WTC11 (cell line): ENCODE results near the gene KSR2. TPM values are rescaled to one million over a fixed set of nuclear protein-coding genes. Genes with fewer than 3 reads are reported as not detected.

ENCODE experiments used
- ATAC-seq: fragments of 200-7000 bp; cut with Tn5 transposase; 2 replicates; pipeline ENCODE4 v1.10.0; 2021; ENCODE audit warnings: mild to moderate bottlenecking, moderate library complexity
- CTCF ChIA-PET: fragments of 300-600 bp; sonication (Branson Sonifier 250); formaldehyde crosslinking; loops from one replicate; lab custom pipeline; 2021; ENCODE audit warnings: antibody characterized with exemption; lab: Charles Lee
- POLR2A ChIA-PET: fragments of 350-600 bp; sonication (Branson Sonifier 250); formaldehyde crosslinking; loops from one replicate; lab custom pipeline; 2021; ENCODE audit warnings: antibody characterized with exemption; lab: Charles Lee
- DNase-seq: peaks from one replicate; pipeline ENCODE4 v3.0.0; 2021; ENCODE audit warnings: low spot score
- H3K27ac Mint-ChIP-seq: 2 replicates; pipeline ENCODE4 v1.8.0; 2021; ENCODE audit warnings: mixed read lengths
- H3K27me3 Mint-ChIP-seq: 2 replicates; pipeline ENCODE4 v1.8.0; 2021; ENCODE audit warnings: low read depth, mild to moderate bottlenecking, moderate library complexity, mixed read lengths
- H3K36me3 Mint-ChIP-seq: 2 replicates; pipeline ENCODE4 v1.8.0; 2021; ENCODE audit warnings: mixed read lengths
- H3K4me1 Mint-ChIP-seq: 2 replicates; pipeline ENCODE4 v1.8.0; 2022; ENCODE audit warnings: mixed read lengths
- H3K4me3 Mint-ChIP-seq: 2 replicates; pipeline ENCODE4 v1.8.0; 2021; ENCODE audit warnings: mild to moderate bottlenecking, moderate library complexity, mixed read lengths
- H3K9me3 Mint-ChIP-seq: 2 replicates; pipeline ENCODE4 v1.8.0; 2021; ENCODE audit warnings: mixed read lengths
- ATF1 ChIP-seq: sonication (generic); formaldehyde crosslinking; IDR thresholded peaks from 2 replicates; pipeline ENCODE4 v1.8.1; 2023; ENCODE audit warnings: mild to moderate bottlenecking, moderate library complexity, missing genetic modification reagents
- EMX1 ChIP-seq: fragments of 250-450 bp; sonication (Bioruptor Pico); IDR thresholded peaks from 2 replicates; pipeline ENCODE4 v1.8.0; 2021; ENCODE audit warnings: mild to moderate bottlenecking
- ESRRA ChIP-seq: sonication (generic); formaldehyde crosslinking; IDR thresholded peaks from 2 replicates; pipeline ENCODE4 v1.8.1; 2022; ENCODE audit warnings: mild to moderate bottlenecking, missing genetic modification reagents, borderline replicate concordance
- HMGA2 ChIP-seq: fragments of 250-450 bp; sonication (Bioruptor Pico); IDR thresholded peaks from 2 replicates; pipeline ENCODE4 v1.4.0; 2021; ENCODE audit warnings: mild to moderate bottlenecking, moderate library complexity
- JAZF1 ChIP-seq: fragments of 250-450 bp; sonication (Bioruptor Pico); IDR thresholded peaks from 2 replicates; pipeline ENCODE4 v1.9.0; 2021; ENCODE audit warnings: moderate library complexity, mild to moderate bottlenecking, inconsistent platforms
- MXD4 ChIP-seq: fragments of 250-450 bp; sonication (Bioruptor Pico); IDR thresholded peaks from 2 replicates; pipeline ENCODE4 v1.8.0; 2021; ENCODE audit warnings: mild to moderate bottlenecking, moderate library complexity, borderline replicate concordance
- SMAD3 ChIP-seq: sonication (generic); formaldehyde crosslinking; IDR thresholded peaks from 2 replicates; pipeline ENCODE4 v1.8.0; 2022; ENCODE audit warnings: missing genetic modification reagents, mild to moderate bottlenecking, borderline replicate concordance
- SOX15 ChIP-seq: fragments of 250-450 bp; sonication (Bioruptor Pico); IDR thresholded peaks from 2 replicates; pipeline ENCODE4 v1.9.0; 2021; ENCODE audit warnings: mild to moderate bottlenecking
- SP1 ChIP-seq: sonication (generic); formaldehyde crosslinking; conservative IDR thresholded peaks from 2 replicates; pipeline ENCODE4 v1.8.1; 2022; ENCODE audit warnings: missing genetic modification reagents
- TP53 ChIP-seq: sonication (generic); formaldehyde crosslinking; IDR thresholded peaks from 2 replicates; pipeline ENCODE4 v1.8.1; 2023; ENCODE audit warnings: mild to moderate bottlenecking, missing genetic modification reagents
- ZNF219 ChIP-seq: sonication (generic); formaldehyde crosslinking; IDR thresholded peaks from 2 replicates; pipeline ENCODE4 v1.8.0; 2023; ENCODE audit warnings: missing genetic modification reagents, mild to moderate bottlenecking, borderline replicate concordance
- ZNF263 ChIP-seq: sonication (generic); formaldehyde crosslinking; IDR thresholded peaks from 2 replicates; pipeline ENCODE4 v1.8.1; 2022; ENCODE audit warnings: low read depth, mild to moderate bottlenecking, moderate library complexity, missing genetic modification reagents
- ZNF423 ChIP-seq: fragments of 250-450 bp; sonication (Bioruptor Pico); IDR thresholded peaks from 2 replicates; pipeline ENCODE4 v2.1.2; 2022; ENCODE audit warnings: mild to moderate bottlenecking, moderate library complexity
- ZNF671 ChIP-seq: fragments of 250-450 bp; sonication (Bioruptor Pico); IDR thresholded peaks from 2 replicates; pipeline ENCODE4 v1.8.0; 2021; ENCODE audit warnings: mild to moderate bottlenecking
- total RNA-seq: library from RNA; stranded (reverse); gene quantifications from 3 replicates; pipeline ENCODE4 v1.2.3, GENCODE V29; 2021
- TF ChIP-seq, protein P1 (sequence below): sonication (generic); formaldehyde crosslinking; IDR thresholded peaks from 2 replicates; pipeline ENCODE4 v1.8.1; 2023; ENCODE audit warnings: mild to moderate bottlenecking, moderate library complexity, missing genetic modification reagents
- TF ChIP-seq, protein P2 (sequence below): sonication (generic); formaldehyde crosslinking; IDR thresholded peaks from 2 replicates; pipeline ENCODE4 v1.8.1; 2023; ENCODE audit warnings: mild to moderate bottlenecking, missing genetic modification reagents
- TF ChIP-seq, protein P3 (sequence below): fragments of 250-450 bp; sonication (Bioruptor Pico); IDR thresholded peaks from 2 replicates; pipeline ENCODE4 v2.1.2; 2022; ENCODE audit warnings: mild to moderate bottlenecking, moderate library complexity
- TF ChIP-seq, protein P4 (sequence below): fragments of 250-450 bp; sonication (Bioruptor Pico); IDR thresholded peaks from 2 replicates; pipeline ENCODE4 v1.9.0; 2021; ENCODE audit warnings: mild to moderate bottlenecking
- TF ChIP-seq, protein P5 (sequence below): sonication (generic); formaldehyde crosslinking; IDR thresholded peaks from 2 replicates; pipeline ENCODE4 v1.8.0; 2022; ENCODE audit warnings: mild to moderate bottlenecking, missing genetic modification reagents
- TF ChIP-seq, protein P6 (sequence below): sonication (generic); formaldehyde crosslinking; IDR thresholded peaks from 2 replicates; pipeline ENCODE4 v1.8.1; 2022; ENCODE audit warnings: mild to moderate bottlenecking, missing genetic modification reagents, moderate library complexity, borderline replicate concordance
- TF ChIP-seq, protein P7 (sequence below): sonication (generic); formaldehyde crosslinking; IDR thresholded peaks from 2 replicates; pipeline ENCODE4 v1.8.0; 2022; ENCODE audit warnings: mild to moderate bottlenecking, missing genetic modification reagents
- TF ChIP-seq, protein P8 (sequence below): sonication (generic); formaldehyde crosslinking; IDR thresholded peaks from 2 replicates; pipeline ENCODE4 v1.8.1; 2023; ENCODE audit warnings: mild to moderate bottlenecking, missing genetic modification reagents
- TF ChIP-seq, protein P9 (sequence below): fragments of 250-450 bp; sonication (Bioruptor Pico); IDR thresholded peaks from 2 replicates; pipeline ENCODE4 v1.9.0; 2021; ENCODE audit warnings: mild to moderate bottlenecking

The KSR2 gene
- total RNA-seq, 1 experiment from 2014 or later, result 2.4 TPM

DNA sequence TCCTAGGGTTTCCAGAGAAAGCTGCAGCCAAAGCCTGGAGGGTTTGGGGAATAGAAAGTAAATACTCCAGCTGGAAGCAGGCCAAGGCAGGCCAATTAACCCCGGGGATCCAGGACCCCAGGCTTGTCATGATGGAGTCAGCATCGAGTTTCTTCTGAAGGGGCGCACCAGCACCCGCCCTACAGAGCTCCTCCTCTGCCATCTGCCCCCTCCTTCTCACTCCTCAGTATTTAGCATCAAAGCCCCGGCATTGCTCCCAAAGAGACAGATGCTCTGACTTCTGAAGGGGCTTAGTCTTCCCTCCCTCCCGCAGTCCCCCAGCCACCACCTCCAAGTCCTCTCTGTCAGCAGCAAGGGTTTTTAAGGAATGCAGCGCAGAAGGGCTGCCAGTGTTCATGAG is 322.3 kb downstream of the KSR2 start:
- CTCF ChIA-PET, result interaction anchor here (1.0 to 1.4 kb wide), 3 partner anchors 25 to 204 kb away, joined by 3 to 7 read pairs (median 6); no protein-coding TSS in a partner anchor
- Mint-ChIP-seq H3K4me3 (no peak overlapping the region), H3K36me3 (peaks cover 5% of the 10 kb centered on the region), H3K27me3 (no peaks in the 10 kb centered on the region), H3K9me3 (peaks cover 23% of the 10 kb centered on the region), H3K27ac (0 out of 2 replicates have a peak overlapping the region, but pooled peaks have one; percentile 13), H3K4me1 (peaks cover 9% of the 10 kb centered on the region)
- TF ChIP-seq ESRRA (no peak), SP1 (CRISPR knock-in tag) (no peak), SMAD3 (no peak), HMGA2 (CRISPR knock-in tag) (no peak), ZNF671 (no peak), MXD4 (CRISPR knock-in tag) (no peak), ZNF219 (CRISPR knock-in tag) (no peak), JAZF1 (CRISPR knock-in tag) (no peak), TP53 (CRISPR knock-in tag) (no peak), ATF1 (no peak), ZNF423 (no peak)
- TF ChIP-seq, protein P1, sequence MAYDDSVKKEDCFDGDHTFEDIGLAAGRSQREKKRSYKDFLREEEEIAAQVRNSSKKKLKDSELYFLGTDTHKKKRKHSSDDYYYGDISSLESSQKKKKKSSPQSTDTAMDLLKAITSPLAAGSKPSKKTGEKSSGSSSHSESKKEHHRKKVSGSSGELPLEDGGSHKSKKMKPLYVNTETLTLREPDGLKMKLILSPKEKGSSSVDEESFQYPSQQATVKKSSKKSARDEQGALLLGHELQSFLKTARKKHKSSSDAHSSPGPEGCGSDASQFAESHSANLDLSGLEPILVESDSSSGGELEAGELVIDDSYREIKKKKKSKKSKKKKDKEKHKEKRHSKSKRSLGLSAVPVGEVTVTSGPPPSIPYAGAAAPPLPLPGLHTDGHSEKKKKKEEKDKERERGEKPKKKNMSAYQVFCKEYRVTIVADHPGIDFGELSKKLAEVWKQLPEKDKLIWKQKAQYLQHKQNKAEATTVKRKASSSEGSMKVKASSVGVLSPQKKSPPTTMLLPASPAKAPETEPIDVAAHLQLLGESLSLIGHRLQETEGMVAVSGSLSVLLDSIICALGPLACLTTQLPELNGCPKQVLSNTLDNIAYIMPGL, result no peak
- TF ChIP-seq, protein P2, sequence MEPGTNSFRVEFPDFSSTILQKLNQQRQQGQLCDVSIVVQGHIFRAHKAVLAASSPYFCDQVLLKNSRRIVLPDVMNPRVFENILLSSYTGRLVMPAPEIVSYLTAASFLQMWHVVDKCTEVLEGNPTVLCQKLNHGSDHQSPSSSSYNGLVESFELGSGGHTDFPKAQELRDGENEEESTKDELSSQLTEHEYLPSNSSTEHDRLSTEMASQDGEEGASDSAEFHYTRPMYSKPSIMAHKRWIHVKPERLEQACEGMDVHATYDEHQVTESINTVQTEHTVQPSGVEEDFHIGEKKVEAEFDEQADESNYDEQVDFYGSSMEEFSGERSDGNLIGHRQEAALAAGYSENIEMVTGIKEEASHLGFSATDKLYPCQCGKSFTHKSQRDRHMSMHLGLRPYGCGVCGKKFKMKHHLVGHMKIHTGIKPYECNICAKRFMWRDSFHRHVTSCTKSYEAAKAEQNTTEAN (CRISPR knock-in tag), result no peak
- TF ChIP-seq, protein P3, sequence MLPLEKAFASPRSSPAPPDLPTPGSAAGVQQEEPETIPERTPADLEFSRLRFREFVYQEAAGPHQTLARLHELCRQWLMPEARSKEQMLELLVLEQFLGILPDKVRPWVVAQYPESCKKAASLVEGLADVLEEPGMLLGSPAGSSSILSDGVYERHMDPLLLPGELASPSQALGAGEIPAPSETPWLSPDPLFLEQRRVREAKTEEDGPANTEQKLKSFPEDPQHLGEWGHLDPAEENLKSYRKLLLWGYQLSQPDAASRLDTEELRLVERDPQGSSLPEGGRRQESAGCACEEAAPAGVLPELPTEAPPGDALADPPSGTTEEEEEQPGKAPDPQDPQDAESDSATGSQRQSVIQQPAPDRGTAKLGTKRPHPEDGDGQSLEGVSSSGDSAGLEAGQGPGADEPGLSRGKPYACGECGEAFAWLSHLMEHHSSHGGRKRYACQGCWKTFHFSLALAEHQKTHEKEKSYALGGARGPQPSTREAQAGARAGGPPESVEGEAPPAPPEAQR, result no peak
- TF ChIP-seq, protein P4, sequence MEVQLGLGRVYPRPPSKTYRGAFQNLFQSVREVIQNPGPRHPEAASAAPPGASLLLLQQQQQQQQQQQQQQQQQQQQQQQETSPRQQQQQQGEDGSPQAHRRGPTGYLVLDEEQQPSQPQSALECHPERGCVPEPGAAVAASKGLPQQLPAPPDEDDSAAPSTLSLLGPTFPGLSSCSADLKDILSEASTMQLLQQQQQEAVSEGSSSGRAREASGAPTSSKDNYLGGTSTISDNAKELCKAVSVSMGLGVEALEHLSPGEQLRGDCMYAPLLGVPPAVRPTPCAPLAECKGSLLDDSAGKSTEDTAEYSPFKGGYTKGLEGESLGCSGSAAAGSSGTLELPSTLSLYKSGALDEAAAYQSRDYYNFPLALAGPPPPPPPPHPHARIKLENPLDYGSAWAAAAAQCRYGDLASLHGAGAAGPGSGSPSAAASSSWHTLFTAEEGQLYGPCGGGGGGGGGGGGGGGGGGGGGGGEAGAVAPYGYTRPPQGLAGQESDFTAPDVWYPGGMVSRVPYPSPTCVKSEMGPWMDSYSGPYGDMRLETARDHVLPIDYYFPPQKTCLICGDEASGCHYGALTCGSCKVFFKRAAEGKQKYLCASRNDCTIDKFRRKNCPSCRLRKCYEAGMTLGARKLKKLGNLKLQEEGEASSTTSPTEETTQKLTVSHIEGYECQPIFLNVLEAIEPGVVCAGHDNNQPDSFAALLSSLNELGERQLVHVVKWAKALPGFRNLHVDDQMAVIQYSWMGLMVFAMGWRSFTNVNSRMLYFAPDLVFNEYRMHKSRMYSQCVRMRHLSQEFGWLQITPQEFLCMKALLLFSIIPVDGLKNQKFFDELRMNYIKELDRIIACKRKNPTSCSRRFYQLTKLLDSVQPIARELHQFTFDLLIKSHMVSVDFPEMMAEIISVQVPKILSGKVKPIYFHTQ, result no peak
- TF ChIP-seq, protein P5, sequence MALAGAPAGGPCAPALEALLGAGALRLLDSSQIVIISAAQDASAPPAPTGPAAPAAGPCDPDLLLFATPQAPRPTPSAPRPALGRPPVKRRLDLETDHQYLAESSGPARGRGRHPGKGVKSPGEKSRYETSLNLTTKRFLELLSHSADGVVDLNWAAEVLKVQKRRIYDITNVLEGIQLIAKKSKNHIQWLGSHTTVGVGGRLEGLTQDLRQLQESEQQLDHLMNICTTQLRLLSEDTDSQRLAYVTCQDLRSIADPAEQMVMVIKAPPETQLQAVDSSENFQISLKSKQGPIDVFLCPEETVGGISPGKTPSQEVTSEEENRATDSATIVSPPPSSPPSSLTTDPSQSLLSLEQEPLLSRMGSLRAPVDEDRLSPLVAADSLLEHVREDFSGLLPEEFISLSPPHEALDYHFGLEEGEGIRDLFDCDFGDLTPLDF (CRISPR knock-in tag), result no peak
- ATAC-seq (no peak; the same call in none of the 2 replicates), DNase-seq (no peak)
- POLR2A ChIA-PET, result no interaction called here

DNA sequence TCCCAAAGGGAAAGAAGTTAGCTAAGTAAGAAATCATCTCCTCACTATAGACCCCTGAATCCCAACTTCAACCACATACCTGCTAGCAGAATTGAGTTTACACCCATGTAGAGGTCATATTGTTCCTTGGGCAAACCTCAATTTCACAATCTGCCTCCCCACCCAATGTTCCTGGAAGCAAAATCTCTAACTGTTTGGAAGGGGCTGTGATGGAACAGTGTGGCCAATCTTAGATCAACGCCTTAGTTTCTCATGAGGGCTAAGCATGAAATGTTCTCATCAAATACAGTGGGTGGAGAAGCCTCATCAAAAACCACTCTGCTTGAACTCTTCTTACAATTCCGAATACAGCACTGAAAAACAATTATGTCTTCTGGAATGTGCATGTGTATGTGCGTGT is 323.3 kb downstream of the KSR2 start:
- ChIA-PET CTCF (interaction anchor here (1.4 to 1.5 kb wide), 2 partner anchors 26 to 58 kb away, joined by 4 to 6 read pairs; no protein-coding TSS in a partner anchor), POLR2A (no interaction called here)
- Mint-ChIP-seq H3K27me3 (no peaks in the 10 kb centered on the region), H3K4me3 (no peak overlapping the region), H3K36me3 (no peaks in the 10 kb centered on the region), H3K4me1 (peaks cover 9% of the 10 kb centered on the region), H3K9me3 (peaks cover 13% of the 10 kb centered on the region), H3K27ac (no peak overlapping the region)
- no peak for DNase-seq
- ATAC-seq, result no peak
- TF ChIP-seq, protein P6, sequence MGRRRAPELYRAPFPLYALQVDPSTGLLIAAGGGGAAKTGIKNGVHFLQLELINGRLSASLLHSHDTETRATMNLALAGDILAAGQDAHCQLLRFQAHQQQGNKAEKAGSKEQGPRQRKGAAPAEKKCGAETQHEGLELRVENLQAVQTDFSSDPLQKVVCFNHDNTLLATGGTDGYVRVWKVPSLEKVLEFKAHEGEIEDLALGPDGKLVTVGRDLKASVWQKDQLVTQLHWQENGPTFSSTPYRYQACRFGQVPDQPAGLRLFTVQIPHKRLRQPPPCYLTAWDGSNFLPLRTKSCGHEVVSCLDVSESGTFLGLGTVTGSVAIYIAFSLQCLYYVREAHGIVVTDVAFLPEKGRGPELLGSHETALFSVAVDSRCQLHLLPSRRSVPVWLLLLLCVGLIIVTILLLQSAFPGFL (CRISPR knock-in tag), result no peak
- TF ChIP-seq ZNF263 (CRISPR knock-in tag), result no peak
- no peak for TF ChIP-seq SOX15 (CRISPR knock-in tag)
- TF ChIP-seq EMX1 (CRISPR knock-in tag), result no peak
- no peak for TF ChIP-seq SMAD3
- TF ChIP-seq, protein P7, sequence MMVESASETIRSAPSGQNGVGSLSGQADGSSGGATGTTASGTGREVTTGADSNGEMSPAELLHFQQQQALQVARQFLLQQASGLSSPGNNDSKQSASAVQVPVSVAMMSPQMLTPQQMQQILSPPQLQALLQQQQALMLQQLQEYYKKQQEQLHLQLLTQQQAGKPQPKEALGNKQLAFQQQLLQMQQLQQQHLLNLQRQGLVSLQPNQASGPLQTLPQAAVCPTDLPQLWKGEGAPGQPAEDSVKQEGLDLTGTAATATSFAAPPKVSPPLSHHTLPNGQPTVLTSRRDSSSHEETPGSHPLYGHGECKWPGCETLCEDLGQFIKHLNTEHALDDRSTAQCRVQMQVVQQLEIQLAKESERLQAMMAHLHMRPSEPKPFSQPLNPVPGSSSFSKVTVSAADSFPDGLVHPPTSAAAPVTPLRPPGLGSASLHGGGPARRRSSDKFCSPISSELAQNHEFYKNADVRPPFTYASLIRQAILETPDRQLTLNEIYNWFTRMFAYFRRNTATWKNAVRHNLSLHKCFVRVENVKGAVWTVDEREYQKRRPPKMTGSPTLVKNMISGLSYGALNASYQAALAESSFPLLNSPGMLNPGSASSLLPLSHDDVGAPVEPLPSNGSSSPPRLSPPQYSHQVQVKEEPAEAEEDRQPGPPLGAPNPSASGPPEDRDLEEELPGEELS (CRISPR knock-in tag), result no peak
- TF ChIP-seq, protein P8, sequence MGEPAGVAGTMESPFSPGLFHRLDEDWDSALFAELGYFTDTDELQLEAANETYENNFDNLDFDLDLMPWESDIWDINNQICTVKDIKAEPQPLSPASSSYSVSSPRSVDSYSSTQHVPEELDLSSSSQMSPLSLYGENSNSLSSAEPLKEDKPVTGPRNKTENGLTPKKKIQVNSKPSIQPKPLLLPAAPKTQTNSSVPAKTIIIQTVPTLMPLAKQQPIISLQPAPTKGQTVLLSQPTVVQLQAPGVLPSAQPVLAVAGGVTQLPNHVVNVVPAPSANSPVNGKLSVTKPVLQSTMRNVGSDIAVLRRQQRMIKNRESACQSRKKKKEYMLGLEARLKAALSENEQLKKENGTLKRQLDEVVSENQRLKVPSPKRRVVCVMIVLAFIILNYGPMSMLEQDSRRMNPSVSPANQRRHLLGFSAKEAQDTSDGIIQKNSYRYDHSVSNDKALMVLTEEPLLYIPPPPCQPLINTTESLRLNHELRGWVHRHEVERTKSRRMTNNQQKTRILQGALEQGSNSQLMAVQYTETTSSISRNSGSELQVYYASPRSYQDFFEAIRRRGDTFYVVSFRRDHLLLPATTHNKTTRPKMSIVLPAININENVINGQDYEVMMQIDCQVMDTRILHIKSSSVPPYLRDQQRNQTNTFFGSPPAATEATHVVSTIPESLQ (CRISPR knock-in tag), result no peak
- TF ChIP-seq, protein P9, sequence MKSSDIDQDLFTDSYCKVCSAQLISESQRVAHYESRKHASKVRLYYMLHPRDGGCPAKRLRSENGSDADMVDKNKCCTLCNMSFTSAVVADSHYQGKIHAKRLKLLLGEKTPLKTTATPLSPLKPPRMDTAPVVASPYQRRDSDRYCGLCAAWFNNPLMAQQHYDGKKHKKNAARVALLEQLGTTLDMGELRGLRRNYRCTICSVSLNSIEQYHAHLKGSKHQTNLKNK (CRISPR knock-in tag), result no peak
